Peyer's patch (tissue), 4 donors: ENCODE data around the gene TSGA10. TPM values are rescaled to one million over a fixed set of nuclear protein-coding genes. Genes with fewer than 3 reads are reported as not detected.

Experiments used
- DNase-seq, 3 donors: peaks; one replicate each; pipeline ENCODE4 v3.0.0-alpha.2; 2017 to 2019
- H3K27ac ChIP-seq, 4 donors: fragments of 200-600 bp; sonication (generic); one replicate each; pipeline ENCODE4 v1.5.1; 2016 to 2019
- H3K27me3 ChIP-seq, 2 donors: fragments of 200-600 bp; sonication (generic); one replicate each; pipeline ENCODE4 v1.5.1; 2019
- H3K36me3 ChIP-seq, 3 donors: fragments of 200-600 bp; sonication (generic); one replicate each; pipeline ENCODE4 v1.5.1; 2016 to 2019
- H3K4me1 ChIP-seq, 4 donors: fragments of 200-600 bp; sonication (generic); one replicate each; pipeline ENCODE4 v1.5.1; 2016 to 2019
- H3K4me3 ChIP-seq, 4 donors: fragments of 200-600 bp; sonication (generic); 1 replicate in 3 of 4; 2 replicates in 1 of 4; pipeline ENCODE4 v1.5.1; 2016 to 2019; ENCODE audit warnings: mild to moderate bottlenecking in 1 of 4
- H3K9me3 ChIP-seq, 4 donors: fragments of 200-600 bp; sonication (generic); one replicate each; pipeline ENCODE4 v1.5.1; 2016 to 2019; ENCODE audit warnings: mild to moderate bottlenecking in 1 of 4
- CTCF ChIP-seq, 6 experiments: fragments of 450-650 bp in 4 of 6; fragments of 200-600 bp in 2 of 6; sonication (generic) in 1 of 6; IDR thresholded peaks; one replicate each; pipeline ENCODE4 v1.5.1; 2017 to 2019; ENCODE audit warnings: antibody characterized with exemption in 6 of 6, mild to moderate bottlenecking in 3 of 6, moderate library complexity in 1 of 6
- POLR2A ChIP-seq, 2 donors: fragments of 450-650 bp; IDR thresholded peaks; one replicate each; pipeline ENCODE4 v1.5.1; 2017; ENCODE audit warnings: antibody characterized with exemption in 2 of 2, mild to moderate bottlenecking in 2 of 2, moderate library complexity in 2 of 2
- total RNA-seq, 4 donors: library from RNA; depleted of rRNA; stranded (reverse); fragments of >200 nt; gene quantifications; one replicate each; pipeline ENCODE4 v1.1.0, GENCODE V29; 2016

Gene TSGA10, protein sequence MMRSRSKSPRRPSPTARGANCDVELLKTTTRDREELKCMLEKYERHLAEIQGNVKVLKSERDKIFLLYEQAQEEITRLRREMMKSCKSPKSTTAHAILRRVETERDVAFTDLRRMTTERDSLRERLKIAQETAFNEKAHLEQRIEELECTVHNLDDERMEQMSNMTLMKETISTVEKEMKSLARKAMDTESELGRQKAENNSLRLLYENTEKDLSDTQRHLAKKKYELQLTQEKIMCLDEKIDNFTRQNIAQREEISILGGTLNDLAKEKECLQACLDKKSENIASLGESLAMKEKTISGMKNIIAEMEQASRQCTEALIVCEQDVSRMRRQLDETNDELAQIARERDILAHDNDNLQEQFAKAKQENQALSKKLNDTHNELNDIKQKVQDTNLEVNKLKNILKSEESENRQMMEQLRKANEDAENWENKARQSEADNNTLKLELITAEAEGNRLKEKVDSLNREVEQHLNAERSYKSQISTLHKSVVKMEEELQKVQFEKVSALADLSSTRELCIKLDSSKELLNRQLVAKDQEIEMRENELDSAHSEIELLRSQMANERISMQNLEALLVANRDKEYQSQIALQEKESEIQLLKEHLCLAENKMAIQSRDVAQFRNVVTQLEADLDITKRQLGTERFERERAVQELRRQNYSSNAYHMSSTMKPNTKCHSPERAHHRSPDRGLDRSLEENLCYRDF
- 10 to 100 TPM in 2 of 4 donors, 1 to 10 TPM in 2; 6.7 to 21.5 (median 11.0) TPM for total RNA-seq

DNA sequence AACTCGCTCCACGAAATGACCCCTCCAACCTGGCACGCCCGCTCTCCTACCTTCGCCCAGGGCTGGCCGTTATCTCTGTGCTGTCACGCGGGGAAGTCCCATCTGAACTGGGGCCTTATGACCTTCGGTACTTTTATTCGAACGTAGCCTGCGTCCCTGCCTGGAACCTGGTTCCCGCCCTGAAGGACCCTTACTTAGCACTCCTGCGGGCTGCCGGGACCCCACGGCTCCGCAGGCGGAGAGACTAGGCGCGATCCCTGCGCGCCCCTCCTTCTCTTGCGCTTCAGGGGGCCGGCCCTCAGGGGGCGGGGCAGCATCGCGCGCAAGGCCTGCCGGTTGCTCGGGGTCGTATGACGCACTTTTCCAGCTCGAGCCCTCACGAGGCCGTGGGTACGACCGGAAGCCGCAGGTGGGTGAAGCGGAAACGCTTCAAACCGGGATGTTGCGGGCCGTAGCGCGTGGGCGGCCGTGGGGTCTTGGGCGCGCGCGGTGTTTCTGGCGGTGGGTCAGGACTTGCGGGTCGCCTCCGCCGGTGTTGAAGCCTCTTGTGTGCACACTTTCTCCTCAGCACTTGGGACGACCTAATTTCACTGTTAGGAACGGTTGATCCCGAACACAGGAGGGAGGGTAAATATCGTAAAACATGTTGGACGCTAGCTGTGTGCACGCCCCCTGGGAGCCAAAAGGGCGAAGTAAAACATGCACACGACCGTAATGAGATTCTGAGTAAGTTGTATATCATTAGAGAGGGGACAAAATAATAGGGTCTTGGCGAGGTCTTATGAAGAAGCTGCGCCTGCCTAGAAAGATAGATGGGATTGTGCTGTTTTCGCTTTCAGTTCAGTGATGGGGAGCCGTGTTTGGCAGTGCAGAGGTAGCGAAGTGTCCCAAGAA, at the start of gene TSGA10, which contains the start of gene LIPT1:
Gene TSGA10, minus strand, starts transcription at position 300 of the 894 bp plus-strand sequence. CDS start 45,503 bp downstream, outside the sequence.
Gene LIPT1, plus strand, starts transcription at position 325 of the 894 bp plus-strand sequence. CDS start 6,991 bp downstream, outside the sequence.
- H3K36me3 ChIP-seq = no peaks in the 10 kb centered on the region
- peaks cover 0 to 17% (median 8%) of the 10 kb centered on the region in 4 donors for H3K4me1 ChIP-seq
- DNase-seq = peak; percentile 91 to 97 (median 93)
- peak in 3 of 6 experiments; percentile 13 to 17 (median 14) for TF ChIP-seq CTCF (IDR thresholded peaks at IDR 0.05)
- peak; percentile 68 for TF ChIP-seq POLR2A (IDR thresholded peaks at IDR 0.05)
- H3K4me3 ChIP-seq = peak within 1 kb of the TSS; percentile 62 to 75 (median 68)
- H3K27ac ChIP-seq = peak within 1 kb of the TSS; percentile 84 to 91 (median 88)
- no peaks in the 10 kb centered on the region for H3K9me3 ChIP-seq
- H3K27me3 ChIP-seq = no peaks in the 10 kb centered on the region

DNA sequence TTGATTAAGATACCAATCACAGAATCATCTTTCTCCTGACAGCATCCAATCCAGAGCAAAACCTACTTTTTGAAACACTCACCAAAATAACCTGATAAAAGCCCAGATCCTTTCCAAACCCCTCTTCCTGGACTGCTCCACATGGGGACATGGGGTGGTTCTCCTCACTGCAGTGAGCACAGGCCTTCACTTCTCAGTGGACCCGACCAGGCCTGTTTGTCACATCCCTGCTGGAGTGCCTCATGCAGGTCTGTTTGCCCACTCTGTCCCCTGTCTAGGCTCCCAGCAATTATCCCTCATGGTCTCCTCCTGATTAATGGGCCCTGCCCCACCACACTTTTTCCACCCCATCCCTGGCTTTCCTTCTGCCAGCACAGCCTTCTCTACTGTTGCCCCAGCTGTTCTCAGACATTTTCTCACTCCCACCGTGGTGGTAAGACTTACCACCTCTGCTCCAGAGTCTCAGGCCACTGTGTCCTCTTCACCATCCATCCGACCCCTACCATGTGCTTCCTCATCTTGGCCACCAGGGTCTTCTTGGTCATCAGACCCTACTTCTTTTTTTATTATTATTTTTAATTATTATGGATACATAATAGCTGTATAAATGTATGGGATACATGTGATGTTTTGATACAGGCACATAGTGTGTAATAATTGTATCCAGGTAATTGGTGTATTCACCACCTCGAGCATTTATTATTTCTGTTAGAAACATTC, 47.4 kb upstream of the TSGA10 start:
- peaks cover 0 to 5% (median 0%) of the 10 kb centered on the region in 3 donors for H3K36me3 ChIP-seq
- H3K27me3 ChIP-seq = no peaks in the 10 kb centered on the region
- no peaks in the 10 kb centered on the region for H3K9me3 ChIP-seq
- TF ChIP-seq CTCF (IDR thresholded peaks at IDR 0.05) (no peak), POLR2A (IDR thresholded peaks at IDR 0.05) (no peak)
- no peak for DNase-seq
- no peaks in the 10 kb centered on the region for H3K4me1 ChIP-seq
- no peak overlapping the region for H3K27ac ChIP-seq
- no peak overlapping the region for H3K4me3 ChIP-seq

DNA sequence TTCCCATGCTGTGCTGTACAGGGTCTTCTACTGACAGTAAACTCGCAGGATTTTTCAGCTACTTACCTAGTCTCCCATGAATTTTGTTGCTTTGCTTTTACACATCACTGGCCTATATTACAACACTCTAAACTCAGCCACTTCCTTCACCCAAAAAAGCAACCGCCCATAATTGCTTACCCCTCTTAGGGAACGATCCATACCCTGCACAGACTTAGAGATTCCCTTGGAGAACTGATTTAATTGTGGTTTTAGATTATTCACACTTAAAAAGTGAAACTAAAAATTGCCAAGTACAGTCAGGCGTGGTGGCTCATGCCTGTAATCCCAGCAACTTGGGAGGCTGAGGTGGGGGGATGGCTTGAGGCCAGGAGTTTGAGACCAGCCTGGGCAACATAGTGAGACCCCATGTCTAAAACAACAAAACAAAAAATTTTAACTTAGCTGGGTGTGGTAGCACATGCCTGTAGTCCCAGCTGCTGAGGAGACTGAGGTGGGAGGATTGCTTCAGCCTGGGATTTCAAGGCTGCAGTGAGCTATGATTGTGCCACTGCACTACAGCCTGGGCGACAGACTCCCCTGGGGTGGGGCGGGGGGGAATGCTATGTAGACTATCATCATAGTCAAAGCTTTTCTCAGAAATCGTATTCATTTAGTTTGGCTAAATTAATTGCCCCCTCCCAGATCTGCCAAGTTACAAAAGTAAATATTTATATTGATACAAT, 45.5 kb upstream of the TSGA10 start:
- H3K4me3 ChIP-seq = no peak overlapping the region

More for the DNA sequence above, 45.5 kb upstream of the TSGA10 start:
- no peak for DNase-seq
- TF ChIP-seq POLR2A (IDR thresholded peaks at IDR 0.05) = no peak
- TF ChIP-seq CTCF (IDR thresholded peaks at IDR 0.05) = no peak
- H3K27me3 ChIP-seq = no peaks in the 10 kb centered on the region
- no peaks in the 10 kb centered on the region for H3K9me3 ChIP-seq
- no peak overlapping the region for H3K27ac ChIP-seq
- H3K36me3 ChIP-seq = peaks cover 0 to 22% (median 0%) of the 10 kb centered on the region in 3 donors
- no peaks in the 10 kb centered on the region for H3K4me1 ChIP-seq
